Prostate gland (tissue), 2 donors: Measurements from ENCODE around the gene MAP3K8. TPM values are rescaled to one million over a fixed set of nuclear protein-coding genes. Genes with fewer than 3 reads are reported as not detected.

Experiments used
- DNase-seq: peaks from one replicate; pipeline ENCODE4 v3.0.0-alpha.2; 2019; ENCODE audit warnings: low spot score
- H3K27ac ChIP-seq, 2 donors: fragments of 200-600 bp; sonication (generic); 2 replicates each; pipeline ENCODE4 v1.5.1; 2017 to 2019
- H3K27me3 ChIP-seq: fragments of 200-600 bp; sonication (generic); replicated peaks from 2 replicates; pipeline ENCODE4 v1.5.1; 2019; ENCODE audit not compliant: insufficient read depth
- H3K36me3 ChIP-seq, 2 donors: fragments of 200-600 bp; sonication (generic); 1 replicate in 1 of 2; 2 replicates in 1 of 2; pipeline versions ENCODE4 v1.5.1 to v1.8.1; 2017 to 2019
- H3K4me1 ChIP-seq: fragments of 200-600 bp; sonication (generic); replicated peaks from 2 replicates; pipeline ENCODE4 v1.5.1; 2019
- H3K4me3 ChIP-seq, 2 donors: fragments of 200-600 bp; sonication (generic); 2 replicates each; pipeline ENCODE4 v1.5.1; 2017 to 2019
- H3K9me3 ChIP-seq: fragments of 200-600 bp; sonication (generic); 2 replicates; pipeline ENCODE4 v1.5.1; 2017
- CTCF ChIP-seq, 4 experiments: fragments of 200-600 bp in 2 of 4; fragments of 450-650 bp in 2 of 4; sonication (generic) in 2 of 4; IDR thresholded peaks; 1 replicate in 3 of 4; 2 replicates in 1 of 4; pipeline ENCODE4 v1.5.1; 2016 to 2019; ENCODE audit warnings: antibody characterized with exemption in 4 of 4, mild to moderate bottlenecking in 2 of 4, moderate library complexity in 2 of 4
- POLR2A ChIP-seq: fragments of 450-650 bp; IDR thresholded peaks from one replicate; pipeline ENCODE4 v1.6.1; 2016; ENCODE audit warnings: antibody characterized with exemption, mild to moderate bottlenecking
- POLR2AphosphoS5 ChIP-seq: sonication (generic); formaldehyde crosslinking; IDR thresholded peaks from one replicate; pipeline ENCODE4 v1.6.1; 2017; ENCODE audit warnings: antibody characterized with exemption
- WGBS: methylation state at CpG from one replicate; pipeline ENCODE4 v1.1.5; 2018; 5-methylcytosine and 5-hydroxymethylcytosine counted together
- intact Hi-C: fragments of 100-400 bp; cut with DNase I; formaldehyde crosslinking; loops from one replicate; pipeline ENCODE4 v1.14.2; 2022
- total RNA-seq, 2 donors: library from RNA; depleted of rRNA; stranded (reverse); fragments of >200 nt; gene quantifications; one replicate each; pipeline ENCODE4 v1.1.0, GENCODE V29; 2016

MAP3K8 gene
- total RNA-seq, 2 donors from 2014 or later = 4.7 to 12.2 TPM

- intact Hi-C loops = no loop called here
- DNase-seq = no peak
Observed at GRCh38 chr10:30442019-30442606, 8.1 kb downstream of the MAP3K8 start.

GRCh38 chr10:30443049-30443448 lies 9.1 kb downstream of the MAP3K8 start:
- no peaks in the 10 kb centered on the region for H3K9me3 ChIP-seq
- intact Hi-C loops = no loop called here
- no peak overlapping the region for H3K4me3 ChIP-seq
- H3K27me3 ChIP-seq = no peaks in the 10 kb centered on the region
- H3K36me3 ChIP-seq = no peaks in the 10 kb centered on the region
- H3K27ac ChIP-seq = no peak overlapping the region
- TF ChIP-seq POLR2AphosphoS5 = no peak
- no peak for TF ChIP-seq CTCF (IDR thresholded peaks at IDR 0.05)
- no peak for TF ChIP-seq POLR2A
- no peaks in the 10 kb centered on the region for H3K4me1 ChIP-seq
- WGBS = 85% methylated on average over 3 of the region's 3 CpGs
- DNase-seq = no peak

More at GRCh38 chr10:30442019-30442606, 8.1 kb downstream of the MAP3K8 start:
- TF ChIP-seq POLR2A = no peak
- TF ChIP-seq POLR2AphosphoS5 = no peak
- no peak for TF ChIP-seq CTCF (IDR thresholded peaks at IDR 0.05)
- no peak overlapping the region for H3K4me3 ChIP-seq
- H3K9me3 ChIP-seq = no peaks in the 10 kb centered on the region
- no peaks in the 10 kb centered on the region for H3K36me3 ChIP-seq
- no peaks in the 10 kb centered on the region for H3K27me3 ChIP-seq
- no peaks in the 10 kb centered on the region for H3K4me1 ChIP-seq
- H3K27ac ChIP-seq = no peak overlapping the region
- 64% methylated on average over 4 of the region's 4 CpGs for WGBS

- Histone ChIP-seq H3K9me3 (no peaks in the 10 kb centered on the region), H3K4me1 (no peaks in the 10 kb centered on the region), H3K27me3 (no peaks in the 10 kb centered on the region), H3K27ac (no peak overlapping the region), H3K36me3 (no peaks in the 10 kb centered on the region), H3K4me3 (no peak overlapping the region)
- intact Hi-C loops = no loop called here
- no peak for DNase-seq
- WGBS = 29% methylated on average over 2 of the region's 2 CpGs
- TF ChIP-seq CTCF (IDR thresholded peaks at IDR 0.05) (no peak), POLR2A (no peak), POLR2AphosphoS5 (no peak)
Observed at GRCh38 chr10:30445711-30446110, 11.7 kb downstream of the MAP3K8 start.

GRCh38 chr10:30447125-30447799 lies 13.3 kb downstream of the MAP3K8 start:
- H3K4me3 ChIP-seq = no peak overlapping the region
- DNase-seq = no peak
- H3K36me3 ChIP-seq = no peaks in the 10 kb centered on the region
- no peaks in the 10 kb centered on the region for H3K9me3 ChIP-seq
- H3K4me1 ChIP-seq = no peaks in the 10 kb centered on the region
- 84% methylated on average over 10 of the region's 10 CpGs for WGBS
- intact Hi-C loops = no loop called here
- H3K27me3 ChIP-seq = no peaks in the 10 kb centered on the region
- H3K27ac ChIP-seq = no peak overlapping the region
- TF ChIP-seq POLR2A = no peak
- no peak for TF ChIP-seq POLR2AphosphoS5
- TF ChIP-seq CTCF (IDR thresholded peaks at IDR 0.05) = no peak

GRCh38 chr10:30448092-30448491 lies 14.1 kb downstream of the MAP3K8 start:
- no peak overlapping the region for H3K27ac ChIP-seq
- H3K4me1 ChIP-seq = no peaks in the 10 kb centered on the region
- no peak for DNase-seq
- TF ChIP-seq POLR2A (no peak), CTCF (IDR thresholded peaks at IDR 0.05) (no peak), POLR2AphosphoS5 (no peak)
- no peaks in the 10 kb centered on the region for H3K36me3 ChIP-seq
- no peaks in the 10 kb centered on the region for H3K27me3 ChIP-seq
- WGBS = 92% methylated on average over 1 of the region's 1 CpG
- no peak overlapping the region for H3K4me3 ChIP-seq
- H3K9me3 ChIP-seq = no peaks in the 10 kb centered on the region
- intact Hi-C loops = no loop called here
